Coronary artery (tissue), 2 donors: ENCODE measurements around the gene KRTAP21-2.

Source experiments
- DNase-seq: peaks from one replicate; pipeline ENCODE4 v3.0.0-alpha.2; 2017; ENCODE audit warnings: low spot score
- H3K27ac ChIP-seq, 2 donors: fragments of 200-600 bp; sonication (generic); one replicate each; pipeline ENCODE4 v1.5.1; 2016 to 2019
- H3K4me3 ChIP-seq: fragments of 200-600 bp; sonication (generic); 2 replicates; pipeline ENCODE4 v1.5.1; 2016; ENCODE audit warnings: mild to moderate bottlenecking, moderate library complexity
- CTCF ChIP-seq: fragments of 200-600 bp; sonication (generic); IDR thresholded peaks from one replicate; pipeline ENCODE4 v1.5.1; 2019; ENCODE audit warnings: antibody characterized with exemption

The KRTAP21-2 gene

DNA sequence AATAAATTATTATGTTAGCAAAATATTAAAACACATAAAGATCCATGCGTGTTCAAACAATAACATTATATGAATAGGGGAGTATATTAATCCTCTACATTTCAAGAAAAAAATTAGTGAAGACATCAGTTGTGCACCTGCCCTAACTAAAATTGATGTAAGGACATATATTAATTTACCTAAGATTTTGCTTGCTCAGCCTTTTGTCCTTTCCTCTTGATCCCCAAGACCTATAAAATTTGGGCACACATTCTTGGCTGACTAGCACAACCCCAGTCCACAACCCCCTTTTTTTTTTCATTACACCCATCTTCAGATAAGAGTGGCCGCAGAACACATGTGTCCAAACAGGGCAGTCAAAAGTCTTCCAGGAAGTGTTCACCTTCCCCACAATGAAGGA lies 6.6 kb downstream of the KRTAP21-2 start:
- no peak overlapping the region for H3K27ac ChIP-seq
- DNase-seq, result no peak
- no peak for TF ChIP-seq CTCF
- H3K4me3 ChIP-seq, result no peak overlapping the region

- Histone ChIP-seq H3K4me3 (no peak overlapping the region), H3K27ac (no peak overlapping the region)
- TF ChIP-seq CTCF, result no peak
- DNase-seq, result no peak
Measured at GRCh38 chr21:30733026-30733425, 14.0 kb downstream of the KRTAP21-2 start.

DNA sequence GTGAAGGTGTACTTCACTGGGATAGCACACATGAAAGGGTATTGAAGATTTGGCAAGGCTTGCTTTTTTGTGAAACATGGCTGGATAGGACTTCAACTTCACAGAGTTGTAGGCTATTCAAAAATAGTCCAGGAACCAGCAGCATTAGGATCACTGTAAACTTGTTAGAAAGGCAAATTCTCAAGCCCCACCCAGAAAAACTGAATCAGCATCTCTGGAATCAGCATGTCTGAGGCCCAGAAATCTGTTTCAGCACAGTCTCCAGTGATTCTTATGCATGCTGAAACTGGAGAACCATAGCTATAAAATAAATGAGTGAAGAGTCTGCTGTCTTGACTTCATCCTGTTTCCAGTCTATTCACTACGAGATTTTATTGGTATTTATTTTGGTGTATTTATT lies 20.3 kb downstream of the KRTAP21-2 start:
- Histone ChIP-seq H3K4me3 (no peak overlapping the region), H3K27ac (no peak overlapping the region)
- no peak for TF ChIP-seq CTCF
- DNase-seq, result no peak

DNA sequence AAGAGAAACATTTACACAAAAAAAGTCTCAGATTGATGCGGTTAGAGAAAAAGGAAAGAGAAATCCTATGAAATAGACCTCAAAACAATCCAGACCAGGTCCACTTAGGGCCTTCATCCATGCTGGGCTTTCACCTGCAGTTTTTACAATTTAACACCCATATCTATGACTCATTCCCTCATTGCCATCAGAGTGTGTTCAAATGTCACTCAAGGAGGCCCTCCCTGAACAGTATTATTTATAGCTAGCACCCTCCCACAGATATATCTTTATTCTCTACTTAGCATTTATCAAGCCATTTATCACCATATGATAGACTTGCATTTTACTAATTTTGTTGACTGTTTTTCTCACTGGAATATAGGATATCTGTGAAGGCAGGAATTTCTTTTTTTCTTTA lies 27.7 kb downstream of the KRTAP21-2 start:
- no peak for DNase-seq
- Histone ChIP-seq H3K4me3 (no peak overlapping the region), H3K27ac (no peak overlapping the region)
- TF ChIP-seq CTCF, result no peak

GRCh38 chr21:30718239-30718909 lies 28.7 kb downstream of the KRTAP21-2 start, which contains the start of gene KRTAP21-3:
KRTAP21-3 (minus strand) TSS chr21:30718777; CDS start chr21:30718759, 18 bp downstream.
- TF ChIP-seq CTCF, result no peak
- no peak within 1 kb of the TSS for H3K4me3 ChIP-seq
- DNase-seq, result no peak
- H3K27ac ChIP-seq, result no peak within 1 kb of the TSS

GRCh38 chr21:30717105-30717504 lies 30.0 kb downstream of the KRTAP21-2 start:
- Histone ChIP-seq H3K4me3 (no peak overlapping the region), H3K27ac (no peak overlapping the region)
- DNase-seq, result no peak
- TF ChIP-seq CTCF, result no peak

GRCh38 chr21:30714946-30715345 lies 32.1 kb downstream of the KRTAP21-2 start:
- H3K27ac ChIP-seq, result no peak overlapping the region
- no peak overlapping the region for H3K4me3 ChIP-seq
- no peak for DNase-seq
- no peak for TF ChIP-seq CTCF
